ENCODE measurements around the gene PPDPF.

- no peak for TF ChIP-seq CTCF (IDR thresholded peaks at IDR 0.05; ENCODE audit: low read depth, low read length, poor library complexity, severe bottlenecking)
- no peak for TF ChIP-seq EZH2phosphoT487 (IDR thresholded peaks at IDR 0.05; ENCODE audit: borderline replicate concordance, low read length)
Observed at GRCh38 chr20:63477944-63478343, 42.6 kb upstream of the PPDPF start.

All from DOHH2 (cell line).